HEK293 (cell line): ENCODE data around the gene OR7G1.

ENCODE experiments used
- CTCF ChIA-PET: fragments of 350-600 bp; formaldehyde crosslinking; extraction: SDS; loops from one replicate; lab custom pipeline; 2021; ENCODE audit warnings: antibody characterized with exemption; lab: Yijun Ruan, JAX
- POLR2A ChIA-PET: fragments of 300-600 bp; formaldehyde crosslinking; extraction: SDS; loops from one replicate; lab custom pipeline; 2020; ENCODE audit warnings: antibody characterized with exemption, inconsistent platforms; lab: Yijun Ruan, JAX
- H3K27ac ChIP-seq: fragments of 200-500 bp; sonication (Bioruptor generic); 2 replicates; pipeline ENCODE4 v1.5.1; 2014; ENCODE audit warnings: low read depth, low read length, control low read depth, inconsistent platforms; ENCODE audit errors: extremely low read depth
- H3K36me3 ChIP-seq, 2 experiments: fragments of 200-500 bp in 1 of 2; sonication (Bioruptor generic) in 1 of 2; 1 replicate in 1 of 2; 2 replicates in 1 of 2; pipeline ENCODE4 v1.5.1; 2014 to 2017; ENCODE audit warnings: inconsistent platforms in 2 of 2, low read length in 2 of 2; ENCODE audit not compliant: control insufficient read depth in 2 of 2, insufficient read depth in 1 of 2
- H3K4me1 ChIP-seq: fragments of 200-500 bp; sonication (Bioruptor generic); 2 replicates; pipeline ENCODE4 v1.5.1; 2014; ENCODE audit warnings: mild to moderate bottlenecking, low read length, inconsistent platforms; ENCODE audit not compliant: control insufficient read depth, insufficient read depth
- H3K4me3 ChIP-seq: 2 replicates; pipeline ENCODE4 v1.5.1; 2011; ENCODE audit warnings: low read depth, mild to moderate bottlenecking, control low read depth, low read length, moderate library complexity
- H3K9me3 ChIP-seq: fragments of 200-500 bp; sonication (Bioruptor generic); 2 replicates; pipeline ENCODE4 v1.5.1; 2014; ENCODE audit warnings: low read depth, low read length, inconsistent platforms; ENCODE audit not compliant: control insufficient read depth, insufficient read depth
- GLI4 ChIP-seq: fragments of 450-650 bp; formaldehyde crosslinking; IDR thresholded peaks from 2 replicates; pipeline ENCODE4 v1.5.1; 2016; ENCODE audit warnings: missing biosample characterization, missing genetic modification characterization
- KLF1 ChIP-seq: fragments of 450-650 bp; formaldehyde crosslinking; IDR thresholded peaks from 2 replicates; pipeline ENCODE4 v1.5.1; 2016; ENCODE audit warnings: missing biosample characterization, missing genetic modification characterization
- ZFP3 ChIP-seq: fragments of 450-650 bp; formaldehyde crosslinking; IDR thresholded peaks from 2 replicates; pipeline ENCODE4 v1.5.1; 2016; ENCODE audit warnings: low read depth, missing biosample characterization, missing genetic modification characterization
- ZNF10 ChIP-seq: fragments of 450-650 bp; formaldehyde crosslinking; IDR thresholded peaks from 2 replicates; pipeline ENCODE4 v1.5.1; 2017; ENCODE audit warnings: missing biosample characterization, missing genetic modification characterization
- ZNF292 ChIP-seq: fragments of 450-650 bp; formaldehyde crosslinking; IDR thresholded peaks from 2 replicates; pipeline ENCODE4 v1.5.1; 2016; ENCODE audit warnings: low read depth, missing biosample characterization, missing genetic modification characterization, borderline replicate concordance
- ZNF416 ChIP-seq: fragments of 450-650 bp; formaldehyde crosslinking; IDR thresholded peaks from 2 replicates; pipeline ENCODE4 v1.5.1; 2016; ENCODE audit warnings: missing biosample characterization, missing genetic modification characterization
- ZNF596 ChIP-seq: fragments of 450-650 bp; IDR thresholded peaks from 2 replicates; pipeline ENCODE4 v1.5.0; 2018; ENCODE audit warnings: missing biosample characterization, mild to moderate bottlenecking, missing genetic modification characterization, moderate library complexity
- ZNF600 ChIP-seq: fragments of 450-650 bp; formaldehyde crosslinking; IDR thresholded peaks from 2 replicates; pipeline ENCODE4 v1.5.1; 2016; ENCODE audit warnings: missing biosample characterization, missing genetic modification characterization
- ZNF837 ChIP-seq: fragments of 450-650 bp; formaldehyde crosslinking; IDR thresholded peaks from 2 replicates; pipeline ENCODE4 v1.5.1; 2016; ENCODE audit warnings: missing biosample characterization, missing genetic modification characterization
- TF ChIP-seq, protein P1 (sequence below): fragments of 450-650 bp; formaldehyde crosslinking; IDR thresholded peaks from 2 replicates; pipeline ENCODE4 v1.5.1; 2016; ENCODE audit warnings: missing biosample characterization, missing genetic modification characterization
- TF ChIP-seq, protein P2 (sequence below): fragments of 450-650 bp; IDR thresholded peaks from 2 replicates; pipeline ENCODE4 v1.5.1; 2018; ENCODE audit warnings: missing biosample characterization, missing genetic modification characterization
- TF ChIP-seq, protein P3 (sequence below): fragments of 450-650 bp; formaldehyde crosslinking; IDR thresholded peaks from 2 replicates; pipeline ENCODE4 v1.5.1; 2016; ENCODE audit warnings: missing biosample characterization, missing genetic modification characterization, borderline replicate concordance
- TF ChIP-seq, protein P4 (sequence below): fragments of 450-650 bp; formaldehyde crosslinking; IDR thresholded peaks from 2 replicates; pipeline ENCODE4 v1.5.1; 2016; ENCODE audit warnings: missing biosample characterization, missing genetic modification characterization
- TF ChIP-seq, protein P5 (sequence below): fragments of 450-650 bp; formaldehyde crosslinking; IDR thresholded peaks from 2 replicates; pipeline ENCODE4 v1.5.1; 2016; ENCODE audit warnings: missing biosample characterization, missing genetic modification characterization, borderline replicate concordance
- TF ChIP-seq, protein P6 (sequence below): fragments of 450-650 bp; IDR thresholded peaks from 2 replicates; pipeline ENCODE4 v1.5.1; 2018; ENCODE audit warnings: missing biosample characterization, mild to moderate bottlenecking, missing genetic modification characterization
- TF ChIP-seq, protein P7 (sequence below): fragments of 450-650 bp; formaldehyde crosslinking; IDR thresholded peaks from 2 replicates; pipeline ENCODE4 v1.5.1; 2016; ENCODE audit warnings: missing biosample characterization, missing genetic modification characterization
- TF ChIP-seq, protein P8 (sequence below): IDR thresholded peaks from 2 replicates; pipeline ENCODE4 v1.6.1; 2011; ENCODE audit warnings: mild to moderate bottlenecking, low read depth, low read length, borderline replicate concordance

Gene OR7G1

DNA sequence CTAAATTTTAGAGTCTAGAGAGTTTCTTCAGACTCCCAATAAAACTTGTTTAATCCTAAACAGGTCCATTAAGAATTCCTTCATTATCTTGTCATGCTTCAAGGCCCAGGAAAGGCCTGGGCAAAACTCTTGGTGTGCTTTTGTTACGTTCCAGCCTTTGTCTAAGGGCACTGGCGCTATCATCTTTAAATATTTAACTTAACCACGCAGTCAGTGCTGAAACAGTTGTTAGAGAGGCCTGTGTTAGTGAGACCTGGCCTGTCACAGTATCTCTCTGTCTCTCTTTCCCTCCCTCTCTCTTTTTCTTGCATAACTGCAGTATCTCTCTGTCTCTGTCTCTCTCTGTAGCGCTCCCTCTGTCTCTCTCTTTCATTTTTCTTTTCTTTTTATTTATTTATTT, 36.9 kb downstream of the OR7G1 start (continued):
- TF ChIP-seq, protein P1, sequence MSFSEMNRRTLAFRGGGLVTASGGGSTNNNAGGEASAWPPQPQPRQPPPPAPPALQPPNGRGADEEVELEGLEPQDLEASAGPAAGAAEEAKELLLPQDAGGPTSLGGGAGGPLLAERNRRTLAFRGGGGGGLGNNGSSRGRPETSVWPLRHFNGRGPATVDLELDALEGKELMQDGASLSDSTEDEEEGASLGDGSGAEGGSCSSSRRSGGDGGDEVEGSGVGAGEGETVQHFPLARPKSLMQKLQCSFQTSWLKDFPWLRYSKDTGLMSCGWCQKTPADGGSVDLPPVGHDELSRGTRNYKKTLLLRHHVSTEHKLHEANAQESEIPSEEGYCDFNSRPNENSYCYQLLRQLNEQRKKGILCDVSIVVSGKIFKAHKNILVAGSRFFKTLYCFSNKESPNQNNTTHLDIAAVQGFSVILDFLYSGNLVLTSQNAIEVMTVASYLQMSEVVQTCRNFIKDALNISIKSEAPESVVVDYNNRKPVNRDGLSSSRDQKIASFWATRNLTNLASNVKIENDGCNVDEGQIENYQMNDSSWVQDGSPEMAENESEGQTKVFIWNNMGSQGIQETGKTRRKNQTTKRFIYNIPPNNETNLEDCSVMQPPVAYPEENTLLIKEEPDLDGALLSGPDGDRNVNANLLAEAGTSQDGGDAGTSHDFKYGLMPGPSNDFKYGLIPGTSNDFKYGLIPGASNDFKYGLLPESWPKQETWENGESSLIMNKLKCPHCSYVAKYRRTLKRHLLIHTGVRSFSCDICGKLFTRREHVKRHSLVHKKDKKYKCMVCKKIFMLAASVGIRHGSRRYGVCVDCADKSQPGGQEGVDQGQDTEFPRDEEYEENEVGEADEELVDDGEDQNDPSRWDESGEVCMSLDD (tag by site-specific recombination): no peak
- TF ChIP-seq, protein P2, sequence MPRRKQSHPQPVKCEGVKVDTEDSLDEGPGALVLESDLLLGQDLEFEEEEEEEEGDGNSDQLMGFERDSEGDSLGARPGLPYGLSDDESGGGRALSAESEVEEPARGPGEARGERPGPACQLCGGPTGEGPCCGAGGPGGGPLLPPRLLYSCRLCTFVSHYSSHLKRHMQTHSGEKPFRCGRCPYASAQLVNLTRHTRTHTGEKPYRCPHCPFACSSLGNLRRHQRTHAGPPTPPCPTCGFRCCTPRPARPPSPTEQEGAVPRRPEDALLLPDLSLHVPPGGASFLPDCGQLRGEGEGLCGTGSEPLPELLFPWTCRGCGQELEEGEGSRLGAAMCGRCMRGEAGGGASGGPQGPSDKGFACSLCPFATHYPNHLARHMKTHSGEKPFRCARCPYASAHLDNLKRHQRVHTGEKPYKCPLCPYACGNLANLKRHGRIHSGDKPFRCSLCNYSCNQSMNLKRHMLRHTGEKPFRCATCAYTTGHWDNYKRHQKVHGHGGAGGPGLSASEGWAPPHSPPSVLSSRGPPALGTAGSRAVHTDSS: no peak
- no peak for TF ChIP-seq KLF1 (tag by site-specific recombination)
- no peak for TF ChIP-seq ZNF600 (tag by site-specific recombination)

DNA sequence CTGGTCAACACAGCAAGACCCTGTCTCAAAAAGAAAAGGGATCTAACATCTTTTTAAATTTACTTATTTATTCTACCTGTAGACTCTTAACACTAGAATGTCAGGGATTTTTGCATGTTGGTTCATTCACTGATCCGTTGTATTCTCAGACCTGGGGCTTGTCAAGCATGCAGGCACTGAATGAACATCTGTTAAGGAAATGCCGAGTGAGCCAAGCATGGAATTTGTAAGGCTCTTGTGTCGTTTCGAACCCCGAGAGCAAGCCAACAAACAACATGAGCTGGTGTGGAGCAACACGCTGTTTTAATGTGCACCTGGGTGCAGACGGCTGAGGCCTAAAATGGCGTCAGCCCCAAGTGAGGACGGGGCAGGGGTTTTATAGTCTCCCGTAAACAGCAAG, 38.7 kb downstream of the OR7G1 start:
- Histone ChIP-seq H3K4me1 (peaks cover 6% of the 10 kb centered on the region), H3K27ac (no peak overlapping the region), H3K4me3 (no peak overlapping the region), H3K9me3 (no peaks in the 10 kb centered on the region), H3K36me3 (no peaks in the 10 kb centered on the region)
- POLR2A ChIA-PET: no interaction called here
- CTCF ChIA-PET: no interaction called here
- TF ChIP-seq, protein P3, sequence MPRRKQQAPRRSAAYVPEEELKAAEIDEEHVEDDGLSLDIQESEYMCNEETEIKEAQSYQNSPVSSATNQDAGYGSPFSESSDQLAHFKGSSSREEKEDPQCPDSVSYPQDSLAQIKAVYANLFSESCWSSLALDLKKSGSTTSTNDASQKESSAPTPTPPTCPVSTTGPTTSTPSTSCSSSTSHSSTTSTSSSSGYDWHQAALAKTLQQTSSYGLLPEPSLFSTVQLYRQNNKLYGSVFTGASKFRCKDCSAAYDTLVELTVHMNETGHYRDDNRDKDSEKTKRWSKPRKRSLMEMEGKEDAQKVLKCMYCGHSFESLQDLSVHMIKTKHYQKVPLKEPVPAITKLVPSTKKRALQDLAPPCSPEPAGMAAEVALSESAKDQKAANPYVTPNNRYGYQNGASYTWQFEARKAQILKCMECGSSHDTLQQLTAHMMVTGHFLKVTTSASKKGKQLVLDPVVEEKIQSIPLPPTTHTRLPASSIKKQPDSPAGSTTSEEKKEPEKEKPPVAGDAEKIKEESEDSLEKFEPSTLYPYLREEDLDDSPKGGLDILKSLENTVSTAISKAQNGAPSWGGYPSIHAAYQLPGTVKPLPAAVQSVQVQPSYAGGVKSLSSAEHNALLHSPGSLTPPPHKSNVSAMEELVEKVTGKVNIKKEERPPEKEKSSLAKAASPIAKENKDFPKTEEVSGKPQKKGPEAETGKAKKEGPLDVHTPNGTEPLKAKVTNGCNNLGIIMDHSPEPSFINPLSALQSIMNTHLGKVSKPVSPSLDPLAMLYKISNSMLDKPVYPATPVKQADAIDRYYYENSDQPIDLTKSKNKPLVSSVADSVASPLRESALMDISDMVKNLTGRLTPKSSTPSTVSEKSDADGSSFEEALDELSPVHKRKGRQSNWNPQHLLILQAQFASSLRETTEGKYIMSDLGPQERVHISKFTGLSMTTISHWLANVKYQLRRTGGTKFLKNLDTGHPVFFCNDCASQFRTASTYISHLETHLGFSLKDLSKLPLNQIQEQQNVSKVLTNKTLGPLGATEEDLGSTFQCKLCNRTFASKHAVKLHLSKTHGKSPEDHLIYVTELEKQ (tag by site-specific recombination): no peak
- TF ChIP-seq, protein P4, sequence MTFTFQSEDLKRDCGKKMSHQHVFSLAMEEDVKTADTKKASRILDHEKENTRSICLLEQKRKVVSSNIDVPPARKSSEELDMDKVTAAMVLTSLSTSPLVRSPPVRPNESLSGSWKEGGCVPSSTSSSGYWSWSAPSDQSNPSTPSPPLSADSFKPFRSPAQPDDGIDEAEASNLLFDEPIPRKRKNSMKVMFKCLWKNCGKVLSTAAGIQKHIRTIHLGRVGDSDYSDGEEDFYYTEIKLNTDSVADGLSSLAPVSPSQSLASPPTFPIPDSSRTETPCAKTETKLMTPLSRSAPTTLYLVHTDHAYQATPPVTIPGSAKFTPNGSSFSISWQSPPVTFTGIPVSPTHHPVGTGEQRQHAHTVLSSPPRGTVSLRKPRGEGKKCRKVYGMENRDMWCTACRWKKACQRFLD (tag by site-specific recombination): no peak
- TF ChIP-seq ZNF292 (no peak), ZNF837 (tag by site-specific recombination) (no peak), ZNF10 (tag by site-specific recombination) (no peak), ZNF416 (tag by site-specific recombination) (no peak), ZFP3 (tag by site-specific recombination) (no peak), GLI4 (no peak), ZNF596 (tag by site-specific recombination) (no peak)
- TF ChIP-seq, protein P5, sequence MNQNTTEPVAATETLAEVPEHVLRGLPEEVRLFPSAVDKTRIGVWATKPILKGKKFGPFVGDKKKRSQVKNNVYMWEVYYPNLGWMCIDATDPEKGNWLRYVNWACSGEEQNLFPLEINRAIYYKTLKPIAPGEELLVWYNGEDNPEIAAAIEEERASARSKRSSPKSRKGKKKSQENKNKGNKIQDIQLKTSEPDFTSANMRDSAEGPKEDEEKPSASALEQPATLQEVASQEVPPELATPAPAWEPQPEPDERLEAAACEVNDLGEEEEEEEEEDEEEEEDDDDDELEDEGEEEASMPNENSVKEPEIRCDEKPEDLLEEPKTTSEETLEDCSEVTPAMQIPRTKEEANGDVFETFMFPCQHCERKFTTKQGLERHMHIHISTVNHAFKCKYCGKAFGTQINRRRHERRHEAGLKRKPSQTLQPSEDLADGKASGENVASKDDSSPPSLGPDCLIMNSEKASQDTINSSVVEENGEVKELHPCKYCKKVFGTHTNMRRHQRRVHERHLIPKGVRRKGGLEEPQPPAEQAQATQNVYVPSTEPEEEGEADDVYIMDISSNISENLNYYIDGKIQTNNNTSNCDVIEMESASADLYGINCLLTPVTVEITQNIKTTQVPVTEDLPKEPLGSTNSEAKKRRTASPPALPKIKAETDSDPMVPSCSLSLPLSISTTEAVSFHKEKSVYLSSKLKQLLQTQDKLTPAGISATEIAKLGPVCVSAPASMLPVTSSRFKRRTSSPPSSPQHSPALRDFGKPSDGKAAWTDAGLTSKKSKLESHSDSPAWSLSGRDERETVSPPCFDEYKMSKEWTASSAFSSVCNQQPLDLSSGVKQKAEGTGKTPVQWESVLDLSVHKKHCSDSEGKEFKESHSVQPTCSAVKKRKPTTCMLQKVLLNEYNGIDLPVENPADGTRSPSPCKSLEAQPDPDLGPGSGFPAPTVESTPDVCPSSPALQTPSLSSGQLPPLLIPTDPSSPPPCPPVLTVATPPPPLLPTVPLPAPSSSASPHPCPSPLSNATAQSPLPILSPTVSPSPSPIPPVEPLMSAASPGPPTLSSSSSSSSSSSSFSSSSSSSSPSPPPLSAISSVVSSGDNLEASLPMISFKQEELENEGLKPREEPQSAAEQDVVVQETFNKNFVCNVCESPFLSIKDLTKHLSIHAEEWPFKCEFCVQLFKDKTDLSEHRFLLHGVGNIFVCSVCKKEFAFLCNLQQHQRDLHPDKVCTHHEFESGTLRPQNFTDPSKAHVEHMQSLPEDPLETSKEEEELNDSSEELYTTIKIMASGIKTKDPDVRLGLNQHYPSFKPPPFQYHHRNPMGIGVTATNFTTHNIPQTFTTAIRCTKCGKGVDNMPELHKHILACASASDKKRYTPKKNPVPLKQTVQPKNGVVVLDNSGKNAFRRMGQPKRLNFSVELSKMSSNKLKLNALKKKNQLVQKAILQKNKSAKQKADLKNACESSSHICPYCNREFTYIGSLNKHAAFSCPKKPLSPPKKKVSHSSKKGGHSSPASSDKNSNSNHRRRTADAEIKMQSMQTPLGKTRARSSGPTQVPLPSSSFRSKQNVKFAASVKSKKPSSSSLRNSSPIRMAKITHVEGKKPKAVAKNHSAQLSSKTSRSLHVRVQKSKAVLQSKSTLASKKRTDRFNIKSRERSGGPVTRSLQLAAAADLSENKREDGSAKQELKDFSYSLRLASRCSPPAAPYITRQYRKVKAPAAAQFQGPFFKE (tag by site-specific recombination): no peak
- TF ChIP-seq, protein P6, sequence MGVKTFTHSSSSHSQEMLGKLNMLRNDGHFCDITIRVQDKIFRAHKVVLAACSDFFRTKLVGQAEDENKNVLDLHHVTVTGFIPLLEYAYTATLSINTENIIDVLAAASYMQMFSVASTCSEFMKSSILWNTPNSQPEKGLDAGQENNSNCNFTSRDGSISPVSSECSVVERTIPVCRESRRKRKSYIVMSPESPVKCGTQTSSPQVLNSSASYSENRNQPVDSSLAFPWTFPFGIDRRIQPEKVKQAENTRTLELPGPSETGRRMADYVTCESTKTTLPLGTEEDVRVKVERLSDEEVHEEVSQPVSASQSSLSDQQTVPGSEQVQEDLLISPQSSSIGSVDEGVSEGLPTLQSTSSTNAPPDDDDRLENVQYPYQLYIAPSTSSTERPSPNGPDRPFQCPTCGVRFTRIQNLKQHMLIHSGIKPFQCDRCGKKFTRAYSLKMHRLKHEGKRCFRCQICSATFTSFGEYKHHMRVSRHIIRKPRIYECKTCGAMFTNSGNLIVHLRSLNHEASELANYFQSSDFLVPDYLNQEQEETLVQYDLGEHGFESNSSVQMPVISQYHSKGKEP (tag by site-specific recombination): no peak
- TF ChIP-seq, protein P7, sequence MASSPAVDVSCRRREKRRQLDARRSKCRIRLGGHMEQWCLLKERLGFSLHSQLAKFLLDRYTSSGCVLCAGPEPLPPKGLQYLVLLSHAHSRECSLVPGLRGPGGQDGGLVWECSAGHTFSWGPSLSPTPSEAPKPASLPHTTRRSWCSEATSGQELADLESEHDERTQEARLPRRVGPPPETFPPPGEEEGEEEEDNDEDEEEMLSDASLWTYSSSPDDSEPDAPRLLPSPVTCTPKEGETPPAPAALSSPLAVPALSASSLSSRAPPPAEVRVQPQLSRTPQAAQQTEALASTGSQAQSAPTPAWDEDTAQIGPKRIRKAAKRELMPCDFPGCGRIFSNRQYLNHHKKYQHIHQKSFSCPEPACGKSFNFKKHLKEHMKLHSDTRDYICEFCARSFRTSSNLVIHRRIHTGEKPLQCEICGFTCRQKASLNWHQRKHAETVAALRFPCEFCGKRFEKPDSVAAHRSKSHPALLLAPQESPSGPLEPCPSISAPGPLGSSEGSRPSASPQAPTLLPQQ (tag by site-specific recombination): no peak
- TF ChIP-seq, protein P8, sequence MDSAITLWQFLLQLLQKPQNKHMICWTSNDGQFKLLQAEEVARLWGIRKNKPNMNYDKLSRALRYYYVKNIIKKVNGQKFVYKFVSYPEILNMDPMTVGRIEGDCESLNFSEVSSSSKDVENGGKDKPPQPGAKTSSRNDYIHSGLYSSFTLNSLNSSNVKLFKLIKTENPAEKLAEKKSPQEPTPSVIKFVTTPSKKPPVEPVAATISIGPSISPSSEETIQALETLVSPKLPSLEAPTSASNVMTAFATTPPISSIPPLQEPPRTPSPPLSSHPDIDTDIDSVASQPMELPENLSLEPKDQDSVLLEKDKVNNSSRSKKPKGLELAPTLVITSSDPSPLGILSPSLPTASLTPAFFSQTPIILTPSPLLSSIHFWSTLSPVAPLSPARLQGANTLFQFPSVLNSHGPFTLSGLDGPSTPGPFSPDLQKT: no peak
